HG02763 (cell line): ENCODE data around the gene GHDC.
"Not testable (repeated sequence)": the region's sequence is repeated elsewhere in the genome, so short reads cannot be mapped to it uniquely, and the experiment has no call there.

Source experiments
- ATAC-seq: cut with Tn5 transposase; IDR thresholded peaks from one replicate; pipeline ENCODE4 v1.9.1; 2021; ENCODE audit warnings: mild to moderate bottlenecking, moderate library complexity; ENCODE audit not compliant: unreplicated experiment

Gene GHDC

DNA sequence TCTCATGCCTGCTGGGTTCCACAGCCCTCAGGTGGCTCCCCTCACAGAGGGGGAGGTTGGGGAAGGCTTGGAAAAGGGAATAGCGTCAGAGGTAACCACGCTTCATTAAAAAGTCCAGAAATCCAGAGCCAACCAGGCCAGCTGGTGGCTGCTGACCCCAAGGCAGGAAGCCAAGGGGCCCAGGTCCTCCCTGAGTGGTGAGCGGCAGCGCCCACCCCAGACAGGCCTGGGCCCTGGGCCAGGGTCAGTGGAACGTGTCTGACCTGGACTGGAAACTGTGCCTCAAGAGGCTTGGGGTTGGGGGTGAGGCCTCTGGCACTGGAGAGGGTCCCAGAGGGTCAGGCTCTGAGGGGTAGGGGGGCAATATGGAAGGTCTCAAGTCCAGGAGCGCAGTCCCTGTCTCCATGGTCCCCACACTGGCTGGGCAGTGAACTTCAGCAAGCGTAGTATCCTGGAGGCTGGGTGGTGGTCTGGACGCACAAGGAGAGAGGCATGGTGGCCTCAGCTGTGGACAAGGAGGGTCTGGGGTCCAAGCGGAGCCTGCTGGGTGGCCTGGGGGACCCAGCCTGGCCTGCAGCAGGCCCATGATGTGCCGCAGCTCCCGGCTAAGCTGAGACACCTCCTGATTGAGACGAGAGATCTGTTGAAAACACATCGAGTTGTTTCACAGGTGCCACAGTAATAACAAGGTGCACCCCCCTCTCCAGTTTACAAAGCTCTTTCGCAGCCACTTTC lies 34.3 kb downstream of the GHDC start:
- no peak for ATAC-seq

DNA sequence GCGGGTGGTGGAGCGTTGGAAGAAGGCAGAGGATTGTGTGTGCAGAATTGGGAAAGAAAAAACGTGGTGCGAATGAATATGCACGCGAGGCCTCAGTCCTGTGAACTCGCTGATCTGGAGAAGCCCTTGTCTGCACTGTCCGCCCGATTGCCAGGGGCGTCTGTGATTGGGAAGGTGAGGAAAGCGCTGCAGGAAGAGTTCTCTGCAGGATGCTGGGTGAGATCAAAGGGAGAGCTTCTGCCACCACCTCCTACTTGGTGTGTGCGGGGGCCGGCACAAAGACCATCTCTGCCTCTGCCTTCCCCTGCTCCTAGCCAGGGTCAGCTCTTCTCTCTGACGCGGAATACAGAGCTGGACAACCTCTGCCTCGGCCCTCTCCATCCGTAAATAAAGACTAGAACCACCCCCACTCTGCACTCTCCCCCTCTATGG lies 38.7 kb downstream of the GHDC start:
- no peak for ATAC-seq

DNA sequence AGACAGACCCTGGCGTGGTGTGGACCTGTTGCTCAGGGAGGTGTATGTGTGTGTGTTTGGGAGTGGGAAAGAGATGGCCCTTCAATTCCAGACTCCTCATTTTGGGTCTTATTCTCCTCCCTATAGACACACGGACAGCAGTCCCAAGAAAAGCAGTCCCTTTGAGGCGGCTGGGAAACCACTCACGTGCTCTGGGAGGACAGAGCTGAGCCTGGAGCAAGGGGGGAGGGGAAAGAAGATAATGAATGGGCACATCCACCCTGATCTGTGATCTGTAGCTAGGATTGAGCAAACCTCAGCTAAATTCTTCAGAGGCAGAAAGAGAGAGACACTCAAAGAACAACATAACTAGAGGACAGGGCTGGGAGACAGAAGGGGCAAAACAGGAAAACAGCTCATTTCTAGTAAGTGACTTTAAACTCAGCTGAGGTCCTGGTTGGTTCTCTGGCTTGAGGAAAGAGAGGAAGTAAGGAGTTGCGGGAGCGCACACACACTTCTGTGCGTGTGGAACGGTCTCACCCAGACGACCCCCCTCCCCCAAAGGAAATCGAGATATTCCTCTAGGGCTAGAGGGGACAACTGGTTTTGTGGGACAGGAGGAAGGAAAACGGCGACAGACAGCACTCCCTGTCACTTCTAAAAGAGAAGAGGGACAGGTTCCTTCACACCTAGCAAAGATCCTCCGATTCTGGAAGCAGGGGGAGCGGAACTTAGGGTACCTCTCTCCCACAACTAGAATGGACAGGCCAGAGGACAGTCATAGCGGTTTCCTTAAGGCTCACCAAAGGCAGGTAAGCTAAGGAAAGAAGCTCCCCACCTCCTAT lies 40.2 kb downstream of the GHDC start:
- ATAC-seq = no peak

DNA sequence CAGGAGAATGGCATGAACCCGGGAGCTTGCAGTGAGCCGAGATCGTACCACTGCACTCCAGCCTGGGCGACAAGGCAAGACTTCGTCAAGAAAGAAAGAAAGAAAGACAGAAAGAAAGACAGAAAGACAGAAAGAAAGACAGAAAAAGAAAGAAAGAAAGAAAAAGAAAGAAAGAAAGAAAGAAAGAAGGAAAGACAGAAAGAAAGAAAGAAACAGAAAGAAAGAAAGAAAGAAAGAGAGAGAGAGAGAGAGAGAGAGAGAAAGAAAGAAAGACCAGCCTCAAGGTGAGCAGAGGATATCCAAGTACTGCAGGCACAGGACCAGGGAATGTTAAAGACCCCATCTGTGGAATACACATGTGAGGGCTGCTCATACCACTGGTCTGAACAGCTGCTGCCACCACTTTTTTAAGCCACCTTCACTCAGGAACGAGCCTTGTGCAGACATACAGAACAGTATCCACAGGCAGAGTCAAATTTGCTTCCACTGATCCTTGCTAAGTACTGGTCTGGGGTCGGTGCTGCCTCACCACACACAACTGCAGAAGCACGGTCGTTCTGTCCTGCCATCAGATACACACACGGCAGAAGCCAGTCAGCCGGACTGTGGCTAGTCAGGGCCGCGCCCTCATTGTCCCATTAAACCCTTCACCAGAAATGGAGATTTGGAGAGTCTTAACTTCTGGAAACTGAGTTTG lies 47.2 kb downstream of the GHDC start:
- no peak for ATAC-seq

- ATAC-seq = not testable (repeated sequence)
Measured at GRCh38 chr17:42143138-42143537, 51.2 kb downstream of the GHDC start.

DNA sequence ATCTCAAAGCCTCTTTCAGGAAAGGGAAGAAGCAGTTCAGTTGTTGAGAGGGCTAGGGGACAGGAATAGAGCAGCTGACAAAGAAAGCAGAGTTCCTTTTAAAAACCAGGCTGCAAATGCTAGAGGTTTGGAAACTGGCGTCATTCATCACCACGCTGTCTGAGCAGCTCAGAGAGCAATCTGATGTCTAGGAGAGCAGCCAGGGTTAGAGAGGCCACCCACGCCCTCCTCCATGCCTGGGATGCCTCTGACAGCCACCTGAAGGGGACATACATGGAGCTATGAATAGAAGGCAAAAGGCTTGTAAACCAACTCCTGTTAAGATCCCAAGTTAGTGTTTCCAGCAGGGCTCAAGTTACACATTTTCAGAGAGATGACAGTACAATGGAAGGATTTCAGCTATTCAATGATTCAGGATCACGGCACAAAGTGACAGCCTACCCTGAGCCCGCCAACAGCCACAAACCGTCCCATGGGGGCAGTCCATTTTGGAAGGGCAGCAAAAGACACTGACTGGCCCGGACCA lies 51.9 kb downstream of the GHDC start:
- no peak for ATAC-seq

- no peak for ATAC-seq
Measured at GRCh38 chr17:42141382-42141781, 52.9 kb downstream of the GHDC start.

GRCh38 chr17:42140690-42141089 lies 53.6 kb downstream of the GHDC start:
- not testable (repeated sequence) for ATAC-seq
